Mesenchymal stem cell (in vitro differentiated cells and primary cell): ENCODE measurements around the gene IL11RA. TPM values are rescaled to one million over a fixed set of nuclear protein-coding genes. Genes with fewer than 3 reads are reported as not detected.

ENCODE experiments used
- DNase-seq: peaks from one replicate; pipeline ENCODE4 v3.0.0-alpha.2; 2013
- H2AFZ ChIP-seq: one replicate; pipeline ENCODE4 v1.6.1; 2013; ENCODE audit warnings: low read depth, mild to moderate bottlenecking, control low read depth, inconsistent platforms, low read length, moderate library complexity
- H2AK5ac ChIP-seq: 2 replicates; pipeline ENCODE4 v1.6.1; 2013; ENCODE audit warnings: low read length, moderate library complexity, mild to moderate bottlenecking, inconsistent platforms; ENCODE audit not compliant: severe bottlenecking
- H2BK120ac ChIP-seq: one replicate; pipeline ENCODE4 v1.6.1; 2013; ENCODE audit warnings: low read depth, mild to moderate bottlenecking, inconsistent platforms, low read length, moderate library complexity
- H2BK12ac ChIP-seq, 2 experiments: one replicate each; pipeline ENCODE4 v1.6.1; 2013; ENCODE audit warnings: inconsistent platforms in 2 of 2, low read length in 2 of 2, mild to moderate bottlenecking in 2 of 2, moderate library complexity in 2 of 2, control low read depth in 1 of 2
- H2BK15ac ChIP-seq: one replicate; pipeline ENCODE4 v1.6.1; 2013; ENCODE audit warnings: mild to moderate bottlenecking, low read depth, inconsistent platforms; ENCODE audit not compliant: poor library complexity, severe bottlenecking
- H2BK5ac ChIP-seq: 2 replicates; pipeline ENCODE4 v1.6.1; 2013; ENCODE audit warnings: low read depth, mild to moderate bottlenecking, low read length, control low read depth, inconsistent platforms; ENCODE audit not compliant: poor library complexity, severe bottlenecking
- H3K14ac ChIP-seq, 2 experiments: one replicate each; pipeline ENCODE4 v1.6.1; 2013; ENCODE audit warnings: inconsistent platforms in 2 of 2, low read length in 2 of 2, control low read depth in 1 of 2, mild to moderate bottlenecking in 1 of 2, moderate library complexity in 1 of 2
- H3K18ac ChIP-seq, 2 experiments: one replicate each; pipeline ENCODE4 v1.6.1; 2013; ENCODE audit warnings: inconsistent platforms in 2 of 2, low read length in 2 of 2, control low read depth in 1 of 2, low read depth in 1 of 2, mild to moderate bottlenecking in 1 of 2
- H3K23ac ChIP-seq, 2 experiments: one replicate each; pipeline ENCODE4 v1.6.1; 2013; ENCODE audit warnings: inconsistent platforms in 2 of 2, low read length in 2 of 2, mild to moderate bottlenecking in 2 of 2, moderate library complexity in 2 of 2, control low read depth in 1 of 2
- H3K27ac ChIP-seq: 2 replicates; pipeline ENCODE4 v1.5.1; 2013; ENCODE audit warnings: mild to moderate bottlenecking, moderate library complexity, low read length, control low read depth, inconsistent platforms; ENCODE audit not compliant: poor library complexity, severe bottlenecking
- H3K27me3 ChIP-seq, 2 experiments: 2 replicates each; pipeline versions ENCODE4 v1.6.1 to v1.7.0; 2013; ENCODE audit warnings: low read length in 2 of 2, mild to moderate bottlenecking in 2 of 2, moderate library complexity in 2 of 2, control low read depth in 1 of 2, inconsistent platforms in 1 of 2; ENCODE audit not compliant: control insufficient read depth in 1 of 2, insufficient read depth in 1 of 2
- H3K36me3 ChIP-seq, 2 experiments: 2 replicates each; pipeline versions ENCODE4 v1.6.1 to v1.7.0; 2013; ENCODE audit warnings: low read length in 2 of 2, control low read depth in 1 of 2, inconsistent platforms in 1 of 2, low read depth in 1 of 2, mild to moderate bottlenecking in 1 of 2; ENCODE audit not compliant: insufficient read depth in 2 of 2, control insufficient read depth in 1 of 2
- H3K4ac ChIP-seq, 2 experiments: one replicate each; pipeline ENCODE4 v1.6.1; 2013; ENCODE audit warnings: inconsistent platforms in 2 of 2, low read length in 2 of 2, mild to moderate bottlenecking in 2 of 2, moderate library complexity in 2 of 2, control low read depth in 1 of 2, low read depth in 1 of 2
- H3K4me1 ChIP-seq: 2 replicates; pipeline ENCODE4 v1.6.1; 2013; ENCODE audit warnings: low read depth, low read length, control low read depth; ENCODE audit not compliant: control insufficient read depth, insufficient read depth
- H3K4me2 ChIP-seq: 2 replicates; pipeline ENCODE4 v1.6.1; 2013; ENCODE audit warnings: low read length, mild to moderate bottlenecking, inconsistent platforms; ENCODE audit not compliant: poor library complexity, severe bottlenecking
- H3K4me3 ChIP-seq, 2 experiments: 2 replicates each; pipeline versions ENCODE4 v1.5.1 to v1.7.0; 2013; ENCODE audit warnings: low read length in 2 of 2, mild to moderate bottlenecking in 2 of 2, control low read depth in 1 of 2, low read depth in 1 of 2; ENCODE audit not compliant: insufficient read depth in 1 of 2
- H3K79me1 ChIP-seq: replicated peaks from 2 replicates; pipeline ENCODE4 v1.6.1; 2013; ENCODE audit warnings: mild to moderate bottlenecking, control low read depth, low read length, inconsistent platforms; ENCODE audit not compliant: poor library complexity, severe bottlenecking
- H3K9ac ChIP-seq: 2 replicates; pipeline ENCODE4 v1.7.0; 2013; ENCODE audit warnings: mild to moderate bottlenecking, low read length, moderate library complexity
- H3K9me3 ChIP-seq: 2 replicates; pipeline ENCODE4 v1.7.0; 2013; ENCODE audit warnings: mild to moderate bottlenecking, low read length; ENCODE audit not compliant: control insufficient read depth
- H4K8ac ChIP-seq: one replicate; pipeline ENCODE4 v1.6.1; 2013; ENCODE audit warnings: inconsistent platforms, mild to moderate bottlenecking, low read length, moderate library complexity
- H4K91ac ChIP-seq: one replicate; pipeline ENCODE4 v1.6.1; 2013; ENCODE audit warnings: mild to moderate bottlenecking, low read length, inconsistent platforms
- WGBS: methylation state at CpG from one replicate; pipeline ENCODE4 v1.1.7; 2013; ENCODE audit warnings: mixed read lengths; 5-methylcytosine and 5-hydroxymethylcytosine counted together
- small RNA-seq: library from polyadenylated mRNA; stranded (forward); fragments of <200 nt; extraction: miRNeasy Mini kit (QIAGEN cat#:217004); gene quantifications from one replicate; pipeline ENCODE3, GENCODE V24; 2013; ENCODE audit warnings: low read depth

IL11RA gene

DNA sequence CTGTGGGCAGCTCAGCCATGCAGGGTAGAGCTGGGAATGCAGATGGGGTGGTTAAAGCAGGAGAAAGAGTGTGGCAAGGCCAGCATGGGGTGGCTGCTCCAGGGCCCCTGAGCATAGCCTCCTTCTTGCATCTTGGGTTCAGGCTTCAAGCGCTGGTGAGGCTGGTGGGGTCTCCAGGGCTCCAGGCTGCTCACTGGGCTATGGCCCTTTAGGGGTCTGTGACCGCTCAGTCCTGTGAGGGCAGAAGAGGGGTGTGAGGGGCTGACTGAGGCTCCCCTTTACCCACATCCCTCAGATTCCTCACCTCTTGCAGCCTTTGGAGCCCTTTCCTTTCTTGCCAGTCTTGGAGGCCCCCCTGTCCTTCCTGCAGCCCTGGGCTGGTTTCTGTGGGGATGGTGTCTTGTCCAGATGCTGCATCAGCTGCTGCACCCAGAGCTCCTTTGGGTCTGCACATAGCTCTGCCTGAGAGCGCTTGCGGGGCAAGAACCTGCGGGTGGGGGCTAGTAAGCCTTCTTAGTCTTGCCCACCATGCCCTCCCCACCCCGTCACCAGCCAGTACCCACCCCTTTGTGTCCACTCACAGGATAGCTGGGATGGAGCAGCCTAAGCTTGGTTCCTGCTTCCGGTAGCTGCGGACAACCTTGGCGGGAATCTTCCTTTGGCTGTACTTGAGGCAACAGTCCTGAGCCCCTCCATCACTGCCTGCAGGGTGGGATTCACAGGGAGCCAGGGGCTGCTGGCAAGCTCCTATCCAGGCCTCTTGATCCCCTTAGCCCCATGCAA, 57.4 kb downstream of the IL11RA start:
- Histone ChIP-seq H3K4me3 (no peak overlapping the region), H2BK5ac (no peak overlapping the region), H3K14ac (no peak overlapping the region), H3K18ac (no peak overlapping the region), H3K9ac (no peak overlapping the region), H4K8ac (no peak overlapping the region), H3K23ac (no peak overlapping the region), H3K4me1 (no peaks in the 10 kb centered on the region), H2BK12ac (no peak overlapping the region), H3K4ac (no peak overlapping the region), H3K79me1 (no peaks in the 10 kb centered on the region), H2BK15ac (no peak overlapping the region), H3K9me3 (no peaks in the 10 kb centered on the region), H4K91ac (no peak overlapping the region), H2BK120ac (no peak overlapping the region), H3K4me2 (no peak overlapping the region), H2AK5ac (no peak overlapping the region), H3K27ac (no peak overlapping the region), H3K36me3 (no peaks in the 10 kb centered on the region), H3K27me3 (peaks cover 20 to 24% of the 10 kb centered on the region in 2 experiments), H2AFZ (no peak overlapping the region)
- 92% methylated on average over 7 of the region's 9 CpGs for WGBS
- DNase-seq = no peak

DNA sequence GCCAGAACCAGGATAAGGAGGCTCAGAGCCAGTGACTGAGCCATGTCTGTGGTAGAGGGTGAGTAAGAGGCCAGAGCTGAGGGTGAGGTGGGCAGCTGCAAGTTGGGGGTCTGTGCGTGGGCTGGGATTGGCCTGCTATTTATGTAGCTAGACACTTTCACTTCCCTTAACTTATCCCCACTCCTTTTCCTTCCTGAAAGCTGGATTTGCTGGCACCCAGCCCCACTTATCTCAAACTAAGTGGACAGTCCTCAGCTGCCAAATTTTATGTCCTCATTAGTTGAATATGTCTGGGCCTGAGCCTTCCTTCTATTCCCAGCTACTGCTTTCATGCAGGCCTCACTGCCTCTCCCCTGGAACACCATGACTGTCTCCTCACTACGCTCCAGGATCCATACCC, 58.0 kb downstream of the IL11RA start, which contains the start of gene CCL21:
Gene CCL21, minus strand, starts transcription at position 114 of the 400 bp plus-strand sequence. Its CDS starts 70 bp downstream, at position 44.
- no peak within 1 kb of the TSS for H2AK5ac ChIP-seq
- H3K4me1 ChIP-seq = no peaks in the 10 kb centered on the region
- H3K14ac ChIP-seq = no peak within 1 kb of the TSS
- no peaks in the 10 kb centered on the region for H3K9me3 ChIP-seq
- no peaks in the 10 kb centered on the region for H3K36me3 ChIP-seq
- H3K27ac ChIP-seq = no peak within 1 kb of the TSS
- H2BK12ac ChIP-seq = no peak within 1 kb of the TSS
- 88% methylated on average over 1 of the region's 2 CpGs for WGBS
- H3K79me1 ChIP-seq = no peaks in the 10 kb centered on the region
- no peak within 1 kb of the TSS for H4K8ac ChIP-seq
- H3K4me2 ChIP-seq = no peak within 1 kb of the TSS
- H3K4ac ChIP-seq = no peak within 1 kb of the TSS
- no peak within 1 kb of the TSS for H3K4me3 ChIP-seq
- H4K91ac ChIP-seq = no peak within 1 kb of the TSS
- no peak within 1 kb of the TSS for H2BK5ac ChIP-seq
- no peak within 1 kb of the TSS for H2BK15ac ChIP-seq
- H2BK120ac ChIP-seq = no peak within 1 kb of the TSS
- H3K18ac ChIP-seq = no peak within 1 kb of the TSS
- peaks cover 26 to 31% of the 10 kb centered on the region in 2 experiments for H3K27me3 ChIP-seq
- no peak within 1 kb of the TSS for H3K23ac ChIP-seq
- no peak for DNase-seq
- H2AFZ ChIP-seq = no peak within 1 kb of the TSS
- H3K9ac ChIP-seq = no peak within 1 kb of the TSS

Small RNAs within 50 kb of the gene (small RNA-seq; reads per million reads assigned to genes)
- not detected for gene CCL27
